Measurements from ENCODE around the gene AP2M1.

- TF ChIP-seq CTCF (IDR thresholded peaks at IDR 0.05): no peak
- no peak for TF ChIP-seq POLR2A (IDR thresholded peaks at IDR 0.05)
- no peak for TF ChIP-seq POLR2AphosphoS5 (IDR thresholded peaks at IDR 0.05)
Observed at GRCh38 chr3:184164648-184165330, 9.9 kb upstream of the AP2M1 start.

All from breast epithelium (tissue), 3 donors.